Adrenal gland (tissue), 12 donors: Measurements from ENCODE around the gene ATXN1. TPM values are rescaled to one million over a fixed set of nuclear protein-coding genes. Genes with fewer than 3 reads are reported as not detected.
"Not testable (repeated sequence)": the region's sequence is repeated elsewhere in the genome, so short reads cannot be mapped to it uniquely, and the experiment has no call there.

Experiments used
- DNase-seq, 7 donors: peaks; one replicate each; pipeline ENCODE4 v3.0.0-alpha.2; 2019 to 2020
- H3K27ac ChIP-seq, 5 donors: fragments of 200-600 bp; sonication (generic) in 4 of 5; 1 replicate in 3 of 5; 2 replicates in 2 of 5; pipeline versions ENCODE4 v1.5.1 to v1.8.0; 2016 to 2020; ENCODE audit warnings: mild to moderate bottlenecking in 1 of 5
- H3K27me3 ChIP-seq: fragments of 200-600 bp; 2 replicates; pipeline ENCODE4 v1.8.0; 2021
- H3K36me3 ChIP-seq, 2 donors: fragments of 200-600 bp; replicated peaks in 1 of 2; 1 replicate in 1 of 2; 2 replicates in 1 of 2; pipeline versions ENCODE4 v1.5.1 to v1.8.0; 2018 to 2022
- H3K4me1 ChIP-seq, 2 donors: fragments of 200-600 bp; replicated peaks in 1 of 2; 1 replicate in 1 of 2; 2 replicates in 1 of 2; pipeline versions ENCODE4 v1.5.1 to v1.8.0; 2018 to 2021
- H3K4me3 ChIP-seq, 4 donors: fragments of 200-600 bp; sonication (generic) in 3 of 4; one replicate each; pipeline ENCODE4 v1.5.1; 2016 to 2018
- H3K9me3 ChIP-seq, 3 donors: fragments of 200-600 bp; sonication (generic) in 1 of 3; replicated peaks in 1 of 3; 1 replicate in 2 of 3; 2 replicates in 1 of 3; pipeline versions ENCODE4 v1.5.1 to v1.8.0; 2016 to 2021
- POLR2A ChIP-seq, 2 donors: fragments of 450-650 bp; IDR thresholded peaks; one replicate each; pipeline ENCODE4 v1.6.1; 2017; ENCODE audit warnings: antibody characterized with exemption in 2 of 2, mild to moderate bottlenecking in 2 of 2, moderate library complexity in 1 of 2
- WGBS, 4 donors: extraction: QIAGEN DNeasy Blood & Tissue Kit in 2 of 4; methylation state at CpG; one replicate each; pipeline versions ENCODE4 v1.1.5 to v1.1.7; 2013 to 2017; 5-methylcytosine and 5-hydroxymethylcytosine counted together
- intact Hi-C, 2 donors: fragments of 100-400 bp; cut with DNase I; formaldehyde crosslinking; loops; one replicate each; pipeline versions ENCODE4 v1.14.1 to v1.15.0; 2022 to 2023
- polyA plus RNA-seq, 3 donors: library from polyadenylated mRNA; stranded (reverse); fragments of 200-250 nt in 2 of 3; fragments of 350-450 nt in 1 of 3; fragmentation: Illumina TruSeq in 1 of 3; extraction: RNeasy Lipid Tissue Mini Kit (QIAGEN cat#74804) in 1 of 3; gene quantifications; one replicate each; pipeline ENCODE4 v1.2.3, GENCODE V29; 2013 to 2014
- total RNA-seq, 9 donors: library from RNA; depleted of rRNA in 4 of 9; stranded (reverse); fragments of >200 nt in 4 of 9; fragments of 120-200 nt in 1 of 9; fragmentation: NEBNext Ultra II Directional in 1 of 9; extraction: Animal tissue kit (Norgen Biotek cat#: 25700) in 1 of 9; gene quantifications; one replicate each; pipeline versions ENCODE4 v1.1.0 to v1.2.4, GENCODE V29; 2013 to 2023
- TF ChIP-seq, protein P1 (sequence below), 6 experiments: fragments of 450-650 bp in 4 of 6; fragments of 200-600 bp in 2 of 6; sonication (generic) in 1 of 6; IDR thresholded peaks; 1 replicate in 5 of 6; 2 replicates in 1 of 6; pipeline versions ENCODE4 v1.5.1 to v1.8.0; 2016 to 2021; ENCODE audit warnings: antibody characterized with exemption in 6 of 6, mild to moderate bottlenecking in 2 of 6, moderate library complexity in 1 of 6
- donor health status: healthy with polysubstance abuse.
- donor health status: Bipolar disorder and iron deficiency.
- donor health status: DM: yes; HTN: yes; CAD: no.
- donor health status: DM: no; HTN: no; CAD: no.
- donor health status: DM: no; HTN: no; CAD: no.
- donor health status: DM: yes; HTN: yes; CAD: no.

ATXN1 gene
- total and polyA plus RNA-seq, 12 donors, result 3.4 to 51.3 (median 25.4) TPM

DNA sequence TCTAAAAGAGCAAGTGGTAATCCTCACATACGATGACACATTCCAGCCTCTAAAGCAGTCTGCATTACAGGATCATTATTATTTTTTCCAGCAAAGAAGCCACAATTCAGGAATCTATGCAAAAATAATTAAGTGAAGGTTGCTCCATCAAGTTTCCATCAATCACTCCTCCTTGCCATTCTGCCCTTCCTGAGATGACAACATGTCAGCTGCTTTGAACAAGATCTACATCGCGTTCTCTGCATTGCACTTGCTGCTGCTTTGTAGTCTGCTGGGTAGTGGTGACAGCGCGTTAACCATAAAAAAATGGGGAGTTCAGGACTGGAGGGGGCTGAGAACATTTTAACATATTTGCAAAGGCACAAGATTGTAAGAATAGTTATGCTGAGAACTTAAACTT is 375.2 kb downstream of the ATXN1 start:
- no peak for DNase-seq
- 90 to 94% (median 92%) methylated on average over 5 of the region's 5 CpGs for WGBS, 4 donors
- TF ChIP-seq, protein P1, sequence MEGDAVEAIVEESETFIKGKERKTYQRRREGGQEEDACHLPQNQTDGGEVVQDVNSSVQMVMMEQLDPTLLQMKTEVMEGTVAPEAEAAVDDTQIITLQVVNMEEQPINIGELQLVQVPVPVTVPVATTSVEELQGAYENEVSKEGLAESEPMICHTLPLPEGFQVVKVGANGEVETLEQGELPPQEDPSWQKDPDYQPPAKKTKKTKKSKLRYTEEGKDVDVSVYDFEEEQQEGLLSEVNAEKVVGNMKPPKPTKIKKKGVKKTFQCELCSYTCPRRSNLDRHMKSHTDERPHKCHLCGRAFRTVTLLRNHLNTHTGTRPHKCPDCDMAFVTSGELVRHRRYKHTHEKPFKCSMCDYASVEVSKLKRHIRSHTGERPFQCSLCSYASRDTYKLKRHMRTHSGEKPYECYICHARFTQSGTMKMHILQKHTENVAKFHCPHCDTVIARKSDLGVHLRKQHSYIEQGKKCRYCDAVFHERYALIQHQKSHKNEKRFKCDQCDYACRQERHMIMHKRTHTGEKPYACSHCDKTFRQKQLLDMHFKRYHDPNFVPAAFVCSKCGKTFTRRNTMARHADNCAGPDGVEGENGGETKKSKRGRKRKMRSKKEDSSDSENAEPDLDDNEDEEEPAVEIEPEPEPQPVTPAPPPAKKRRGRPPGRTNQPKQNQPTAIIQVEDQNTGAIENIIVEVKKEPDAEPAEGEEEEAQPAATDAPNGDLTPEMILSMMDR (IDR thresholded peaks at IDR 0.05), result no peak
- no peak for TF ChIP-seq POLR2A (IDR thresholded peaks at IDR 0.05)
- Histone ChIP-seq H3K9me3 (no peaks in the 10 kb centered on the region), H3K36me3 (no peaks in the 10 kb centered on the region), H3K4me1 (peaks cover 0 to 1% of the 10 kb centered on the region in 2 donors), H3K4me3 (no peak overlapping the region), H3K27me3 (no peaks in the 10 kb centered on the region), H3K27ac (no peak overlapping the region)
- intact Hi-C loops, result no loop called here

DNA sequence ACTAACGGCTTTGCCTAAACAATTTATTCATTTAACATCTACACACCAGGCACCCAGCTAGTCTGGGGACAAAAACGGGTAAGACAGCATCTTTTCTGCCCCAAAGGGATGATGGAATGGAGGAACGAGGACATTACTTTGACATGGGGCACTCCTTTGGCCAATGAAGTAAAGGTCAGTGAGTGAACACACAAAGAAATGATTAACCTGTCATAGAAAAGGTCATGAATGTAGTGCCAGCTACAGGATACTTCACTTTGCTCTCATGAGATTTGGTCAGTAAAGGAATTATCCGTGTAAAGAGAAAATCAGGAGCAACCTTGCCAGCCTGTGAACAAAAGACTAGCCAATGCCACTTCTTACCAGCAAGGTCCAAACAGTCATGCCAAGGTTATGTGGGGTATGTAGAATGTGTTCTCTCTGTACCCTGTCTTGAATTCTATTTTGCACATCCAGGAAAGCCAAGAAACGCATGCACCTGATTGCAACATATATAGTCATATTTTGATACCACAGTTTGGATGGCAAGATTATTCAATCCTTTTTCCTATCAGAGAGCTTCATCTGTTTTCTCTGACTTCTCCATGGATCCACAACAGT is 377.6 kb downstream of the ATXN1 start:
- Histone ChIP-seq H3K27ac (no peak overlapping the region), H3K36me3 (no peaks in the 10 kb centered on the region), H3K9me3 (no peaks in the 10 kb centered on the region), H3K4me3 (no peak overlapping the region), H3K4me1 (no peaks in the 10 kb centered on the region), H3K27me3 (no peaks in the 10 kb centered on the region)
- intact Hi-C loops, result no loop called here
- TF ChIP-seq POLR2A (IDR thresholded peaks at IDR 0.05), result no peak
- TF ChIP-seq, protein P1 (IDR thresholded peaks at IDR 0.05), result no peak
- 64 to 70% (median 67%) methylated on average over 5 of the region's 5 CpGs for WGBS, 4 donors
- DNase-seq, result no peak

DNA sequence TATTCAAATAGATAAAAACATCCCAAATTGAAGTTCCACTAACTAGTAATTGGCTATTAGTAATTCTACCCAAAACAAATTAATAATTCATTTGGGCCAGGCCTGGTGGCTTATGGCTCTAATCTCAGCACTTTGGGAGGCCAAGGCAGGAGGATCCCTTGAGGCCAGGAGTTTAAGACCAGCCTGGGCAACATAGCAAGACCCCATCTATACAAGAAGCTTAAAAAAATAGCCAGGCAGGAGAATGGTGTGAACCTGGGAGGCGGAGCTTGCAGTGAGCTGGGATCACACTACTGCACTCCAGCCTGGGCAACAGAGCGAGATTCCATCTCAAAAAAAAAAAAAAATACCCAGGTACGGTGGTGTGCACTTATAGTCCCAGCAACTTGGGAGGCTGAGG is 379.3 kb downstream of the ATXN1 start:
- 95 to 98% (median 97%) methylated on average over 3 of the region's 3 CpGs for WGBS, 4 donors
- H3K27ac ChIP-seq, H3K4me1 ChIP-seq, DNase-seq, H3K4me3 ChIP-seq, H3K9me3 ChIP-seq, H3K27me3 ChIP-seq, intact Hi-C loops, H3K36me3 ChIP-seq: not testable (repeated sequence)

DNA sequence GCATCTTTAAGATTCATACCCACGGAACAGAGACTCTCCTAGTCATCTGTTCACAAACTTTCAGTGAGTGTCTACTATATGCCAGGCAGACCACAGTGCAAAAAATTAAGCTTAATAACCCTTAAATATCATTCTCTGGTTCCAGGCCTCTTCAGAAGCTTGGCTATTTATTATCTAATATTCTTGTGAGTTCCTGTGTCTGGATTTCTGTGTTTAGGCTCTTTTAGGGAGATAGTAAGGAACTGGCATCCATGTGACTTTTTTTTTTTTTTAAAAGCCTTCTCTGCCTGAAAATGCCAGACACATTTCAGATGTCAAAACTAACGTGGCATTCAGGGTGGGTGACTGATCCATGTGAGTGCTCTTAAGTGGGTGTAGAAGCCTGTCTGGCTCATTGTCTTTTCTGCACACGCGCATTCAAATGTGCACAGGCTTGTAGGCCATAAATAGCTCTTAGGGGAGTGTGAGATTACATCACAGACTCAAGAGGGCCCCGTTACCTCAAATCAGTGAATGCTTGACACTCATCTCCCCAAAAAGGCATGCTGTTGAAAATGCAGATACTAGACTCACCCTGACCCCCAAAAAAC is 380.9 kb downstream of the ATXN1 start:
- TF ChIP-seq POLR2A (IDR thresholded peaks at IDR 0.05), result no peak
- TF ChIP-seq, protein P1 (IDR thresholded peaks at IDR 0.05), result no peak
- no peak for DNase-seq
- H3K9me3 ChIP-seq, result no peaks in the 10 kb centered on the region
- H3K4me1 ChIP-seq, result no peaks in the 10 kb centered on the region
- no peaks in the 10 kb centered on the region for H3K36me3 ChIP-seq
- intact Hi-C loops, result no loop called here
- no peak overlapping the region for H3K4me3 ChIP-seq
- no peak overlapping the region for H3K27ac ChIP-seq
- WGBS, 4 donors, result 77 to 95% (median 89%) methylated on average over 5 of the region's 5 CpGs
- no peaks in the 10 kb centered on the region for H3K27me3 ChIP-seq

DNA sequence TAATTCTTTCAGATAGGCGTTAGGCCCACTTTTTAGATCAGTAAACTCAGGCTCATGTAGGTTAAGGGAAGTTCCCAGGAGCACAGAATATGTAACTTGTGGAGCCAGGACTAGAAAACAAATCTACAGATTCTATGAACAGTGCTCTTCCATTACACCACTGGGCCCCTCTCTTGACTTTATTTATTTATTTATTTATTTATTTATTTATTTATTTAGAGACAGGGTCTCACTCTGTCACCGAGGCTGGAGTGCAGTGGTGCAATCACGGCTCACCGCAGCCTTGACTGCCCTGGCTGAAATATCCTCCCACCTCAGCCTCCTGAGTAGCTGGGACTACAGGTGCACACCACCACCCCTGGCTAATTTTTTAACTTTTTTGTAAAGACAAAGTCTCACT is 382.9 kb downstream of the ATXN1 start:
- intact Hi-C loops, H3K27ac ChIP-seq, H3K36me3 ChIP-seq, H3K4me3 ChIP-seq, H3K27me3 ChIP-seq, H3K9me3 ChIP-seq, H3K4me1 ChIP-seq, DNase-seq: not testable (repeated sequence)
- WGBS, 4 donors, result 97 to 99% (median 98%) methylated on average over 4 of the region's 4 CpGs
